Esophagus (tissue), 2 donors: ENCODE results near the gene ARHGAP10. TPM values are rescaled to one million over a fixed set of nuclear protein-coding genes. Genes with fewer than 3 reads are reported as not detected.

Source experiments
- H3K27ac ChIP-seq, 2 donors: one replicate each; pipeline ENCODE4 v1.5.1; 2013; ENCODE audit warnings: low read depth in 2 of 2, mild to moderate bottlenecking in 2 of 2, inconsistent platforms in 1 of 2, low read length in 1 of 2, moderate library complexity in 1 of 2
- H3K27me3 ChIP-seq, 2 donors: one replicate each; pipeline ENCODE4 v1.6.1; 2013; ENCODE audit warnings: low read length in 2 of 2, control low read depth in 1 of 2, mild to moderate bottlenecking in 1 of 2; ENCODE audit not compliant: insufficient read depth in 2 of 2, control insufficient read depth in 1 of 2
- H3K36me3 ChIP-seq, 2 donors: one replicate each; pipeline ENCODE4 v1.6.1; 2013; ENCODE audit warnings: low read length in 1 of 2; ENCODE audit not compliant: control insufficient read depth in 2 of 2, insufficient read depth in 2 of 2
- H3K4me1 ChIP-seq, 2 donors: one replicate each; pipeline ENCODE4 v1.6.1; 2013; ENCODE audit warnings: low read length in 1 of 2; ENCODE audit not compliant: control insufficient read depth in 2 of 2, insufficient read depth in 2 of 2
- H3K4me3 ChIP-seq, 2 donors: one replicate each; pipeline ENCODE4 v1.5.1; 2013; ENCODE audit warnings: low read length in 2 of 2, mild to moderate bottlenecking in 2 of 2, low read depth in 1 of 2, moderate library complexity in 1 of 2
- H3K9me3 ChIP-seq, 2 donors: one replicate each; pipeline ENCODE4 v1.6.1; 2013; ENCODE audit warnings: mild to moderate bottlenecking in 2 of 2, low read depth in 1 of 2, low read length in 1 of 2, moderate library complexity in 1 of 2; ENCODE audit not compliant: control insufficient read depth in 2 of 2, insufficient read depth in 1 of 2
- WGBS, 2 donors: extraction: QIAGEN DNeasy Blood & Tissue Kit; methylation state at CpG; one replicate each; pipeline ENCODE4 v1.1.7; 2013; 5-methylcytosine and 5-hydroxymethylcytosine counted together
- polyA plus RNA-seq, 2 donors: library from polyadenylated mRNA; stranded (reverse); fragments of 200-250 nt; gene quantifications; one replicate each; pipeline ENCODE4 v1.2.3, GENCODE V29; 2013
- donor health status: healthy with polysubstance abuse.
- donor health status: Bipolar disorder and iron deficiency.

The ARHGAP10 gene
- polyA plus RNA-seq, 2 donors = 31.2 to 53.9 TPM

DNA sequence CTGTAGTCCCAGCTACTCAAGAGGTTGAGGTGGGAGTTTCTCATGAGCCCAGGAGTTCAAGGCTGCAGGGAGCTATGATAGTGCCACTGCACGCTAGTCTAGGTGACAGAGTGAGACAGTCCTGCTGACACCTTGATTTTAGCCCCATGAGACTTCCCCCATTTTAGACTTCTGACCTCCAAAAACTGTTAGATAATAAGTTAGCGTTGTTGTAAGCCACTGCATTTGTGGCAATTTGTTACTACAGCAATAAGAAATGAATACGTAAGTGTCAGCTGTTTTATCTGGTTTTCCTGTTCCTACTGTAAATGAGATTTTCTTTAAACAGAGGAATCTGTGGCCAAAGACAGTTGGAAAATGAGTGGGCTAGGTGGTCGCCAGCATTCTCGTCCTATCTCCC lies 83.9 kb downstream of the ARHGAP10 start:
- H3K4me1 ChIP-seq = peaks cover 2 to 10% of the 10 kb centered on the region in 2 donors
- H3K27ac ChIP-seq = peak overlapping the region; percentile 14 to 21
- H3K9me3 ChIP-seq = no peaks in the 10 kb centered on the region
- 80 to 81% methylated on average over 5 of the region's 5 CpGs for WGBS, 2 donors
- H3K27me3 ChIP-seq = no peaks in the 10 kb centered on the region
- no peaks in the 10 kb centered on the region for H3K36me3 ChIP-seq
- H3K4me3 ChIP-seq = no peak overlapping the region

DNA sequence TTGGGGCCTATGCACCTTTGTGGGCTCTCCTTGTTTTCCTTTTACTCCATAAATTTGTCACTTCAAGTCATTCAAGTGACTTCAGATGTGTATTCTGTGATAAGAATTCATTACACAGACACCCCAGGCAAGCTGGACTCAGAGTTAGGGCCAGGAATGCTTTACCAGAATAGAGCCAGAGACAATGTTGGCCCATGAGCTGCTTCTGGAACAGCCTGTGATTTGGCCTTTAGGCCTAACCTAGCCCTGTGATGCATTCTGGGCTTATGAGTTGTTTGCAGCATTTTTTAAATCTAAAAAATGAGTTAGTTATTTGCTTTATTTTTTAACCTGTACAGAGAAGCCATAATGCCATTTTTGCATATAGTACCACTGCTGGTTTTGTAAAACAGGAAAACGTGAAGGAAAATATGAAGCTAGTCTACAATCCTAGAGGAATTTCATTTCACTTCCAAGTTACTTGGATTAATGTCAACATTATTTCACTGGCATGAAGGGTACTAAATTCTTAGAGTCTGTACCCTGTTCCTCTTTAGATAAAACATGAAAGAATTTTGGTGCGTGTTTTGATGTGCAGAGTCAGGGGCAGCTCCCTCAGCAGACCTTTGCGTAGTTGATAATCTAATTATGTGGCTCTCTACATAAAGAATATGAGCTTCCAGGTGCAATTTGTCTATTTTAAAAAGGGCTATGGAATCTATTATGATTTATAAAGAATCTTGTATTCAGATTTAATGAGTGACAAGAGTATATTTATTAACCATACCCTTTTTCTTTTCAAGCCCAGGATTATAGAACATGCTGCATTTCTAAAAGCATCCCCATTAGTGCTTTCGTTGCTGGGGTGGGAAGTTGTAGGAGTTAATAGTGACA lies 84.7 kb downstream of the ARHGAP10 start:
- no peak overlapping the region for H3K4me3 ChIP-seq
- H3K9me3 ChIP-seq = no peaks in the 10 kb centered on the region
- H3K27ac ChIP-seq = peak overlapping the region; percentile 31 to 44
- peaks cover 6 to 14% of the 10 kb centered on the region in 2 donors for H3K4me1 ChIP-seq
- no peaks in the 10 kb centered on the region for H3K27me3 ChIP-seq
- no peaks in the 10 kb centered on the region for H3K36me3 ChIP-seq
- WGBS, 2 donors = 75 to 77% methylated on average over 4 of the region's 4 CpGs

DNA sequence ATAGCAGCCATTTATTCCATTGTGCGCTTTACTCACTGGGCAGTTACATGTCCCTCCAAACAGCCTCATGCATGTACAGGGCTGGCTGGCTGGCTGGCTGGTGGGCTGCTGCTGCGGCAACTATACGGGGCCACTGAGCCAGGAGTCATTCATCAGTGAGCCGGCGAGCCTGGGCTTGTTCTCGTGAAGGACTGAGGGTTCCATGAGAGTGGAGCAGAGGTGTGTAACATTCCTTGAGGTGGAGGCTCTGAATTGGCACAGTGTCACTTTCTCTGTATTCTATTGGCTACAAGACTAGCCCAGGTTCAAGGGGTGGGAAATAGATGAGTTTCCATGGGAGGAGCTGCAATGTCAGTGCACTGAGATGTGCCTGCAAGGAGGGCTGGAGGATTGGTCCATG lies 89.1 kb downstream of the ARHGAP10 start:
- Histone ChIP-seq H3K27ac (peak overlapping the region in 1 of 2 donors; percentile 47), H3K4me3 (no peak overlapping the region), H3K36me3 (peaks cover 0 to 3% of the 10 kb centered on the region in 2 donors), H3K27me3 (no peaks in the 10 kb centered on the region), H3K4me1 (peaks cover 4 to 6% of the 10 kb centered on the region in 2 donors), H3K9me3 (no peaks in the 10 kb centered on the region)
- 74 to 90% methylated on average over 6 of the region's 6 CpGs for WGBS, 2 donors

DNA sequence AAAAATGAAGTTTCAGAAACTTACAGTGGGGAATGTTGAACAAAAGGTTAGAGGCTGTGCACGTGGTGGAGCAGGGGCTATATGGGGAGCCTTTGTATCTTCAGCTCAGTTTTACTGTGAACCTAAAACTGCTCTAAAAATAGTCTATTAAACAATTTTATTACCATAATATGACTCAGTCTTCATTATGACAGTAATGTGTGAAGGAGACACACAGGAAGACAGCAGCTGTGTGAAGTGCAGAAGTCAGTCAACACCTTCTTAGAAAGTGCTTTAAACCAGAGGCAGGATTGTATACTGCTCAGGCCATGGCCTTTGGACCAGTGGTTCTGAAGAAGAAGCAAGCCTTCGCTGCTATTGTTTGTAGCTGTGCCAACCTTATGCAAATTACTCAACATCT lies 89.7 kb downstream of the ARHGAP10 start:
- 40 to 44% methylated on average over 2 of the region's 2 CpGs for WGBS, 2 donors
- peak overlapping the region; percentile 34 to 59 for H3K27ac ChIP-seq
- no peak overlapping the region for H3K4me3 ChIP-seq
- no peaks in the 10 kb centered on the region for H3K27me3 ChIP-seq
- H3K9me3 ChIP-seq = no peaks in the 10 kb centered on the region
- H3K36me3 ChIP-seq = peaks cover 0 to 3% of the 10 kb centered on the region in 2 donors
- H3K4me1 ChIP-seq = peaks cover 4 to 11% of the 10 kb centered on the region in 2 donors

DNA sequence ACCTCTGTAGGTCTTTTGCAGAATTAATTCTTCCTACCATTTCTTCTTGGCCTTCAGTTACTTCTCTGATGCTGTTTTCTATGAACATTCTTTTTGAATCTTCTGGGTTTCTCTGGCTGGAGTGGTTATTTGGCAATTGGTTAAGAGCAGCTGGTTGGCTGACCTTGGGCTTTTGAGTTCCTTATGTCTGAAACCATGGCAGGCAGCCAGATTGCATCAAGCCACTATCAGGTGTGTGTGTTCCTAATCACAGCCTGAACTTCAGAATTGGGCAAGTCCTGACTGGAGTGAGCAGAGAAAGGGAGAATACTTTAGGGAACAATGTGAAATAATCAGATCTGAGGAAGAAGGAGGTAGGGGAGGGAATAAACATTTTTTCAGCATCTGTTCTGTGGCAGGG lies 90.2 kb downstream of the ARHGAP10 start:
- H3K4me1 ChIP-seq = peaks cover 4 to 11% of the 10 kb centered on the region in 2 donors
- peak overlapping the region; percentile 62 to 76 for H3K27ac ChIP-seq
- H3K4me3 ChIP-seq = no peak overlapping the region
- H3K27me3 ChIP-seq = no peaks in the 10 kb centered on the region
- H3K9me3 ChIP-seq = no peaks in the 10 kb centered on the region
- peaks cover 0 to 3% of the 10 kb centered on the region in 2 donors for H3K36me3 ChIP-seq

DNA sequence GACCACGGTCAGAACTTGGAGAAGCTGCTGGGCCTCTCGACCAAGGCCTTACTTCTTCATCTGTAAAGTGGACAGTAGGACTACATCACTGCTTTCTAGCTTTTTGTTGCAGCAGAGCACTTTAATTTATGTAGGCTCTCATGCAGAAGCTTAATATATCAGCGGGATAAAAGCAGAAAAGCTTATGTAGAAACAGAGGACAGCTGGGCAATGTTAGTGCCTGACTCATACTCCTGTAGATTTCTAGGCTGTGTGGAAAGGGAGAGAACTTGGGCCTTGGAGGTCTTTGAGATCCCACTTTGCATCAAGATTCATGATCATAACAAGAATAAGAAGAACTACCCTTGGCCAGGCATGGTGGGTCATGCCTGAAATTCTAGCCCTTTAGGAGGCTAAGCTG lies 91.2 kb downstream of the ARHGAP10 start:
- H3K36me3 ChIP-seq = peaks cover 0 to 3% of the 10 kb centered on the region in 2 donors
- peaks cover 4 to 11% of the 10 kb centered on the region in 2 donors for H3K4me1 ChIP-seq
- no peaks in the 10 kb centered on the region for H3K27me3 ChIP-seq
- H3K9me3 ChIP-seq = no peaks in the 10 kb centered on the region
- peak overlapping the region; percentile 11 to 47 for H3K27ac ChIP-seq
- 83 to 88% methylated on average over 3 of the region's 3 CpGs for WGBS, 2 donors
- no peak overlapping the region for H3K4me3 ChIP-seq

DNA sequence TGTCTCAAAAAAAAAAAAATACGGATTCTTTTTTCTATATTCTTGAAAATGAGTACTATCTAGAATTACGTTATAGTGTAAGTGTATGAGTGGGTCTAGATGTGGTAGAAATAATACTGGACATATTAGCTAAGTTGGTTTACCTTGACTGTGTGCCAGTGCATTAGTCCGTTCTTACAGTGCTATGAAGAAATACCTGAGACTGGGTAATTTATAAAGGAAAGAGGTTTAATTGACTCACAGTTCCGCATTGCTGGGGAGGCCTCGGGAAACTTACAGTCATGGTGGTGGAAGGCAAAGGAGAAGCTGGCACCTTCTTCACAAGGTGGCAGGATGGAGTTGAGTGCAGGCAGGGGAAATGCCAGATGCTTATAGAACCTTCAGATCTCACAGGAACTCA lies 92.4 kb downstream of the ARHGAP10 start:
- Histone ChIP-seq H3K4me1 (peaks cover 4 to 11% of the 10 kb centered on the region in 2 donors), H3K9me3 (no peaks in the 10 kb centered on the region), H3K4me3 (no peak overlapping the region), H3K36me3 (peaks cover 0 to 3% of the 10 kb centered on the region in 2 donors), H3K27me3 (no peaks in the 10 kb centered on the region), H3K27ac (peak overlapping the region in 1 of 2 donors; percentile 70)
- 87 to 89% methylated on average over 5 of the region's 5 CpGs for WGBS, 2 donors

DNA sequence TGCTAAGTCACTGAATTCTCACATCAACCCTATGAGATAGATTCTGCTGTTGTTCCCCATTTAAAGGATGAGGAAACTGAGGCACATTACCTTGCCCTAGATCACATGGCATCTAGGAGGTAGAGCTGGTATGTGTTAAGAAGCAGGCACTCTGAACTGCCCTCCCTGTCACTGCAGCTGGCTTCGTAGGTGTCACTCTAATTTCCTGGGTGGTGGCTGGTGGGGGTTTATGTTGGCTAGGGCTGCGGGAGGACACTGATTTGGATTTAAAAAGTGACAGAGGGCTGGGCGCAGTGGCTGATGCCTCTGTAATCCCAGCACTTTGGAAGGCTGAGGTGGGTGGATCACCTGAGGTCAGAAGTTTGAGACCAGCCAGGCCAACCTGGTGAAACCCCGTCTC lies 93.0 kb downstream of the ARHGAP10 start:
- peak overlapping the region; percentile 31 to 53 for H3K27ac ChIP-seq
- WGBS, 2 donors = 92% methylated on average over 4 of the region's 4 CpGs
- H3K4me3 ChIP-seq = no peak overlapping the region
- H3K4me1 ChIP-seq = peaks cover 7 to 13% of the 10 kb centered on the region in 2 donors
- H3K36me3 ChIP-seq = peaks cover 0 to 3% of the 10 kb centered on the region in 2 donors
- no peaks in the 10 kb centered on the region for H3K27me3 ChIP-seq
- H3K9me3 ChIP-seq = no peaks in the 10 kb centered on the region

DNA sequence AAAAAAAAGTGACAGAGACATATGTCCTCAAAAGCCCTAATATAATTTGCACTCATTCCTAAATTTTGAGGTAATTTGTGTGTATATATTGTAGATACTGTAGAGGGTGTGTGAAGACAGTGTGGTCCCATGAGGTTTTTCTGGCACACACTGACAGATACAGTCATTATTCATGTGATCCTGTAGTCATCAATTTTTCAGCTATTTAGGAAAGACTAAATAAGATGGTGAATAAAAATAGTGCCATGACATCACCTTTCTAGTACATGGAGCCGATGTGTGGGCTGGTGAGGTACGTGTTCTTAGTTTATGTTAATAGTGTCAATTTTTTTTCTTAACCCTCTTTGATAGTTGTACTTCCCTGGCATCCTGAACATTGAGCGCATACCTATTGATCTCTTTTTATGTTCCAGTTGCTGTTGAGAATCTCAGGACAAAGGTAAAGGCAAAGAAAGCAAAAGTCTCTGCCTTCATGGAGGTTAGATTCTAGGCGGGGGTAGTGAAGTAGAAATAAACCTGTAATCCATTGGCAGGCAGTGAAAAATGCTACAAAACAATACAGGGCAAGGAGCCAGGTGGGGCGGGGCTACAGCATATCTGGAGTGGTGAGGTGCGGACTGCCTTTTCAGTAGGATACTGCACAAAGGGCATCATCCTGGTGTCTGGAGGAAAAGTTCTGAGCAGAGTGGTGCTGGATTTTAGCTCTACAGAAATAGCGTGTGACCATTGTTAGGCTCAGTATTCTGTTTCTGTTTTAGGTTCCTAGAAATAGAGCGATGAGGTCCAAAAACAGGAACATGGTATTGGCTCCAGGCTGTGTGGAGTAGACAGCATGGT lies 93.8 kb downstream of the ARHGAP10 start:
- peaks cover 9 to 15% of the 10 kb centered on the region in 2 donors for H3K4me1 ChIP-seq
- H3K9me3 ChIP-seq = no peaks in the 10 kb centered on the region
- 59 to 74% methylated on average over 8 of the region's 8 CpGs for WGBS, 2 donors
- H3K4me3 ChIP-seq = no peak overlapping the region
- peaks cover 0 to 3% of the 10 kb centered on the region in 2 donors for H3K36me3 ChIP-seq
- H3K27me3 ChIP-seq = no peaks in the 10 kb centered on the region
- H3K27ac ChIP-seq = peak overlapping the region; percentile 64 to 87
